MCF 10A (cell line): ENCODE measurements around the gene JPH3. TPM values are rescaled to one million over a fixed set of nuclear protein-coding genes. Genes with fewer than 3 reads are reported as not detected.

ENCODE experiments used
- BruUV-seq: library from RNA; stranded (reverse); fragments of 400-500 nt; replicated peaks from 2 replicates; lab custom pipeline; 2021; lab: Mats Ljungman, UMichigan
- CTCF ChIA-PET: fragments of 300-600 bp; sonication (Branson Sonifier 250); formaldehyde crosslinking; extraction: SDS; loops from one replicate; lab custom pipeline; 2021; ENCODE audit warnings: antibody characterized with exemption, inconsistent platforms; lab: Yijun Ruan, JAX
- POLR2A ChIA-PET: fragments of 300-600, 350-650 bp; sonication (Branson Sonifier 250); formaldehyde crosslinking; extraction: SDS; loops from one replicate; lab custom pipeline; 2020; ENCODE audit warnings: antibody characterized with exemption, inconsistent platforms; lab: Yijun Ruan, JAX
- DNase-seq: peaks from one replicate; pipeline ENCODE4 v3.0.0-alpha.2; 2018; ENCODE audit not compliant: unreplicated experiment
- H3K27ac Mint-ChIP-seq: one replicate; pipeline ENCODE4 v1.8.0; 2022; ENCODE audit warnings: mild to moderate bottlenecking, low read depth, mixed read lengths; ENCODE audit not compliant: unreplicated experiment
- H3K27me3 Mint-ChIP-seq: one replicate; pipeline ENCODE4 v1.8.0; 2022; ENCODE audit warnings: mixed read lengths; ENCODE audit not compliant: insufficient read depth, unreplicated experiment
- H3K36me3 Mint-ChIP-seq: one replicate; pipeline ENCODE4 v1.8.0; 2022; ENCODE audit warnings: mild to moderate bottlenecking, moderate library complexity, mixed read lengths; ENCODE audit not compliant: insufficient read depth, unreplicated experiment
- H3K4me1 Mint-ChIP-seq: one replicate; pipeline ENCODE4 v1.8.0; 2022; ENCODE audit warnings: mixed read lengths; ENCODE audit not compliant: insufficient read depth, unreplicated experiment
- H3K4me3 Mint-ChIP-seq: one replicate; pipeline ENCODE4 v1.8.0; 2022; ENCODE audit warnings: mild to moderate bottlenecking, moderate library complexity, mixed read lengths; ENCODE audit not compliant: unreplicated experiment
- H3K9me3 Mint-ChIP-seq: one replicate; pipeline ENCODE4 v1.8.0; 2022; ENCODE audit warnings: mixed read lengths; ENCODE audit not compliant: unreplicated experiment
- CTCF ChIP-seq: fragments of 200-600 bp; IDR thresholded peaks from one replicate; pipeline ENCODE4 v1.8.0; 2022; ENCODE audit warnings: antibody characterized with exemption, mild to moderate bottlenecking; ENCODE audit not compliant: unreplicated experiment
- intact Hi-C: fragments of 100-400 bp; cut with micrococcal nuclease; formaldehyde crosslinking; loops from 2 replicates; pipeline ENCODE4 v1.14.1; 2022
- total RNA-seq: library from RNA; stranded (reverse); gene quantifications from 2 replicates; pipeline ENCODE4 v1.2.3, GENCODE V29; 2022

JPH3 gene
- total RNA-seq, 1 experiment from 2014 or later: not detected

GRCh38 chr16:87662254-87663204, 60.2 kb downstream of the JPH3 start:
- Mint-ChIP-seq H3K27ac (no peak overlapping the region), H3K36me3 (no peaks in the 10 kb centered on the region), H3K27me3 (peaks cover 31% of the 10 kb centered on the region), H3K4me1 (no peaks in the 10 kb centered on the region), H3K9me3 (no peaks in the 10 kb centered on the region), H3K4me3 (no peak overlapping the region)
- intact Hi-C loops: no loop called here
- POLR2A ChIA-PET: no interaction called here
- CTCF ChIA-PET: interaction anchor here (0.6 kb wide), 1 partner anchor 12 kb away, joined by 4 read pairs; no protein-coding TSS in a partner anchor
- no TSS peak for BruUV-seq
- DNase-seq: no peak
- TF ChIP-seq CTCF: no peak

GRCh38 chr16:87664792-87665191, 62.5 kb downstream of the JPH3 start:
- DNase-seq: no peak
- POLR2A ChIA-PET: no interaction called here
- BruUV-seq: no TSS peak
- Mint-ChIP-seq H3K4me1 (no peaks in the 10 kb centered on the region), H3K36me3 (no peaks in the 10 kb centered on the region), H3K9me3 (no peaks in the 10 kb centered on the region), H3K27me3 (peaks cover 31% of the 10 kb centered on the region), H3K27ac (no peak overlapping the region), H3K4me3 (no peak overlapping the region)
- no peak for TF ChIP-seq CTCF
- intact Hi-C loops: no loop called here
- CTCF ChIA-PET: no interaction called here

- intact Hi-C loops: no loop called here
- no peaks in the 10 kb centered on the region for H3K4me1 Mint-ChIP-seq
- ChIA-PET CTCF (interaction anchor here (0.6 kb wide), 1 partner anchor 323 kb away, joined by 3 read pairs; no protein-coding TSS in a partner anchor), POLR2A (no interaction called here)
- no peaks in the 10 kb centered on the region for H3K36me3 Mint-ChIP-seq
- no peak for DNase-seq
- BruUV-seq: no TSS peak
- peaks cover 27% of the 10 kb centered on the region for H3K27me3 Mint-ChIP-seq
- no peak for TF ChIP-seq CTCF
- no peak overlapping the region for H3K4me3 Mint-ChIP-seq
- H3K27ac Mint-ChIP-seq: no peak overlapping the region
- H3K9me3 Mint-ChIP-seq: no peaks in the 10 kb centered on the region
These were observed 62.9 kb downstream of the JPH3 start for GRCh38 chr16:87665193-87665592.

- CTCF ChIA-PET: interaction anchor here (0.8 to 1.2 kb wide), 2 partner anchors 32 to 39 kb away, joined by 4 to 5 read pairs; no protein-coding TSS in a partner anchor
- POLR2A ChIA-PET: no interaction called here
- intact Hi-C loops: no loop called here
These were observed 64.6 kb downstream of the JPH3 start for GRCh38 chr16:87666919-87667318.

More at GRCh38 chr16:87666919-87667318, 64.6 kb downstream of the JPH3 start:
- H3K4me3 Mint-ChIP-seq: no peak overlapping the region
- no peak for DNase-seq
- TF ChIP-seq CTCF: no peak
- H3K36me3 Mint-ChIP-seq: peaks cover 6% of the 10 kb centered on the region
- H3K27me3 Mint-ChIP-seq: peaks cover 13% of the 10 kb centered on the region
- H3K9me3 Mint-ChIP-seq: no peaks in the 10 kb centered on the region
- BruUV-seq: no TSS peak
- H3K4me1 Mint-ChIP-seq: no peaks in the 10 kb centered on the region
- H3K27ac Mint-ChIP-seq: no peak overlapping the region
